Endothelial cell of umbilical vein (primary cell): ENCODE data around the gene IFI27L2. TPM values are rescaled to one million over a fixed set of nuclear protein-coding genes. Genes with fewer than 3 reads are reported as not detected.

Source experiments
- BruUV-seq: library from RNA; stranded (reverse); fragments of 400-500 nt; replicated peaks from 2 replicates; lab custom pipeline; 2021; lab: Mats Ljungman, UMichigan
- CTCF ChIA-PET: fragments of 300-600, 350-600 bp; sonication (Branson Sonifier 250); formaldehyde crosslinking; loops from one replicate; lab custom pipeline; 2021; ENCODE audit warnings: antibody characterized with exemption, inconsistent platforms; lab: Charles Lee
- POLR2A ChIA-PET: fragments of 300-600, 350-600 bp; sonication (Branson Sonifier 250); formaldehyde crosslinking; loops from one replicate; lab custom pipeline; 2021; ENCODE audit warnings: antibody characterized with exemption, inconsistent platforms; lab: Charles Lee
- DNase-seq: peaks from one replicate; pipeline ENCODE4 v3.0.0-alpha.2; 2011; ENCODE audit warnings: low read depth, low spot score
- FAIRE-seq: peaks from 2 replicates; lab custom pipeline; 2011; peaks lifted over from hg19 to GRCh38; lab: Jason Lieb, UNC
- H2AFZ ChIP-seq: 2 replicates; pipeline ENCODE4 v1.6.0; 2012; ENCODE audit warnings: low read depth, low read length, control low read depth, inconsistent platforms
- H3K27ac ChIP-seq: 2 replicates; pipeline ENCODE4 v1.5.1; 2011; ENCODE audit warnings: low read depth, mild to moderate bottlenecking, control low read depth, low read length, moderate library complexity; ENCODE audit not compliant: insufficient read depth
- H3K27me3 ChIP-seq, 2 experiments: 2 replicates each; pipeline versions ENCODE4 v1.6.0 to v1.6.1; 2011; ENCODE audit warnings: low read length in 2 of 2, mixed read lengths in 1 of 2; ENCODE audit not compliant: control insufficient read depth in 2 of 2, insufficient read depth in 2 of 2
- H3K36me3 ChIP-seq, 2 experiments: 2 replicates in 1 of 2; 3 replicates in 1 of 2; pipeline ENCODE4 v1.5.1; 2011; ENCODE audit warnings: low read length in 2 of 2, mild to moderate bottlenecking in 1 of 2, moderate library complexity in 1 of 2; ENCODE audit not compliant: control insufficient read depth in 2 of 2, insufficient read depth in 2 of 2; ENCODE audit errors: extremely low read depth in 1 of 2
- H3K4me1 ChIP-seq: 3 replicates; pipeline ENCODE4 v1.5.1; 2011; ENCODE audit warnings: mild to moderate bottlenecking, low read length; ENCODE audit not compliant: control insufficient read depth, insufficient read depth; ENCODE audit errors: extremely low read depth
- H3K4me2 ChIP-seq: 2 replicates; pipeline ENCODE4 v1.6.1; 2011; ENCODE audit warnings: low read length, control low read depth, mixed read lengths; ENCODE audit not compliant: insufficient read depth
- H3K4me3 ChIP-seq, 3 experiments: fragments of 200-600 bp in 1 of 3; sonication (generic), shearing (Covaris generic) in 1 of 3; replicated peaks in 1 of 3; 2 replicates each; pipeline ENCODE4 v1.5.1; 2011 to 2016; ENCODE audit warnings: control low read depth in 3 of 3, low read length in 3 of 3, mild to moderate bottlenecking in 2 of 3, inconsistent platforms in 1 of 3, low read depth in 1 of 3, moderate library complexity in 1 of 3; ENCODE audit not compliant: insufficient read depth in 1 of 3
- H3K79me2 ChIP-seq: 2 replicates; pipeline ENCODE4 v1.6.0; 2012; ENCODE audit warnings: low read length, inconsistent platforms; ENCODE audit not compliant: control insufficient read depth, insufficient read depth
- H3K9ac ChIP-seq: replicated peaks from 2 replicates; pipeline ENCODE3; 2011; ENCODE audit warnings: low read length, control low read depth; ENCODE audit not compliant: insufficient read depth; ENCODE audit errors: extremely low read depth
- H3K9me1 ChIP-seq: replicated peaks from 3 replicates; pipeline ENCODE4 v1.6.0; 2011; ENCODE audit warnings: mild to moderate bottlenecking, low read length; ENCODE audit not compliant: control insufficient read depth, insufficient read depth; ENCODE audit errors: extremely low read depth
- H3K9me3 ChIP-seq: replicated peaks from 2 replicates; pipeline ENCODE4 v1.5.1; 2012; ENCODE audit warnings: low read length, inconsistent platforms; ENCODE audit not compliant: control insufficient read depth, insufficient read depth
- H4K20me1 ChIP-seq: replicated peaks from 2 replicates; pipeline ENCODE3; 2011; ENCODE audit warnings: mild to moderate bottlenecking, low read length; ENCODE audit not compliant: control insufficient read depth, insufficient read depth; ENCODE audit errors: extremely low read depth
- EZH2 ChIP-seq: IDR thresholded peaks from 2 replicates; pipeline ENCODE4 v1.6.1; 2012; ENCODE audit warnings: borderline replicate concordance, low read depth, mild to moderate bottlenecking, moderate library complexity, low read length, inconsistent platforms; ENCODE audit not compliant: severe bottlenecking
- FOS ChIP-seq: IDR thresholded peaks from 2 replicates; pipeline ENCODE4 v1.6.1; 2011; ENCODE audit warnings: mild to moderate bottlenecking, low read length, moderate library complexity, borderline replicate concordance; ENCODE audit not compliant: insufficient read depth
- GATA2 ChIP-seq: IDR thresholded peaks from 2 replicates; pipeline ENCODE4 v1.7.0; 2011; ENCODE audit warnings: low read depth, mild to moderate bottlenecking, moderate library complexity, mixed read lengths, low read length; ENCODE audit not compliant: insufficient read length, insufficient read depth
- JUN ChIP-seq: IDR thresholded peaks from 2 replicates; pipeline ENCODE4 v1.6.1; 2011; ENCODE audit warnings: borderline replicate concordance, low read depth; ENCODE audit not compliant: insufficient read length, insufficient read depth
- MYC ChIP-seq: IDR thresholded peaks from one replicate; pipeline ENCODE4 v1.6.1; 2011; ENCODE audit warnings: mild to moderate bottlenecking, low read depth, low read length
- POLR2A ChIP-seq: IDR thresholded peaks from 2 replicates; pipeline ENCODE4 v1.6.1; 2012; ENCODE audit warnings: low read depth, mild to moderate bottlenecking, control low read depth, low read length
- POLR2AphosphoS5 ChIP-seq: IDR thresholded peaks from 2 replicates; pipeline ENCODE4 v1.6.1; 2012; ENCODE audit warnings: low read depth, mild to moderate bottlenecking, control low read depth, low read length, moderate library complexity; ENCODE audit not compliant: insufficient read depth
- dilution Hi-C: fragments of 300-500 bp; cut with MboI; formaldehyde crosslinking; loops from one replicate; pipeline ENCODE4 v1.15.0; 2019; ENCODE audit warnings: low sequenced_read_pairs; ENCODE audit not compliant: extremely low pct_ligation_motif_present
- intact Hi-C: fragments of 100-400 bp; cut with micrococcal nuclease; formaldehyde crosslinking; loops from one replicate; pipeline ENCODE4 v1.10.0; 2022
- polyA plus RNA-seq, 4 experiments: library from polyadenylated mRNA; depleted of rRNA in 3 of 4; stranded (reverse) in 3 of 4; unstranded in 1 of 4; fragments of >200 nt; gene quantifications; 2 replicates each; pipeline versions ENCODE4 v1.2.1 to v1.2.3, GENCODE V29; 2011 to 2012; ENCODE audit warnings: missing spikeins in 1 of 4
- total RNA-seq: library from RNA; stranded (reverse); gene quantifications from 2 replicates; pipeline ENCODE4 v1.2.3, GENCODE V29; 2021
- TF ChIP-seq, protein P1 (sequence below): IDR thresholded peaks from 2 replicates; pipeline ENCODE4 v1.6.1; 2011; ENCODE audit not compliant: insufficient read depth, insufficient read length
- TF ChIP-seq, protein P2 (sequence below), 2 donors: IDR thresholded peaks; 1 replicate in 1 of 2; 2 replicates in 1 of 2; pipeline ENCODE4 v1.5.1; 2011; ENCODE audit warnings: low read length in 2 of 2, mild to moderate bottlenecking in 2 of 2, moderate library complexity in 2 of 2, control low read depth in 1 of 2, inconsistent platforms in 1 of 2, low read depth in 1 of 2; ENCODE audit not compliant: insufficient read depth in 1 of 2; ENCODE audit errors: extremely low read depth in 1 of 2

Gene IFI27L2
- total and polyA plus RNA-seq, 2 donors (not counting 3 experiments of a cell fraction or from before 2014, with no cell fraction given): 28.7 to 82.9 TPM

- H2AFZ ChIP-seq: no peak overlapping the region
Measured at GRCh38 chr14:94098326-94098992, 30.9 kb downstream of the IFI27L2 start.

More at GRCh38 chr14:94098326-94098992, 30.9 kb downstream of the IFI27L2 start:
- Histone ChIP-seq H3K4me1 (no peaks in the 10 kb centered on the region), H3K4me3 (no peak overlapping the region), H3K9me3 (no peaks in the 10 kb centered on the region), H3K4me2 (no peak overlapping the region), H3K36me3 (no peaks in the 10 kb centered on the region), H3K79me2 (no peaks in the 10 kb centered on the region), H3K9me1 (no peaks in the 10 kb centered on the region), H3K9ac (no peak overlapping the region), H3K27ac (no peak overlapping the region), H3K27me3 (no peaks in the 10 kb centered on the region), H4K20me1 (no peaks in the 10 kb centered on the region)
- dilution Hi-C loops (no loop called here), intact Hi-C loops (no loop called here)
- no peak for FAIRE-seq
- ChIA-PET POLR2A (no interaction called here), CTCF (interaction anchor here (2.7 kb wide), 1 partner anchor 38 kb away, joined by 10 read pairs; no protein-coding TSS in a partner anchor)
- BruUV-seq: no TSS peak
- no peak for TF ChIP-seq POLR2AphosphoS5
- TF ChIP-seq, protein P1, sequence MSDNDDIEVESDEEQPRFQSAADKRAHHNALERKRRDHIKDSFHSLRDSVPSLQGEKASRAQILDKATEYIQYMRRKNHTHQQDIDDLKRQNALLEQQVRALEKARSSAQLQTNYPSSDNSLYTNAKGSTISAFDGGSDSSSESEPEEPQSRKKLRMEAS: no peak
- no peak for TF ChIP-seq JUN
- TF ChIP-seq GATA2: no peak
- TF ChIP-seq EZH2: no peak
- no peak for TF ChIP-seq POLR2A
- no peak for TF ChIP-seq FOS
- TF ChIP-seq, protein P2, sequence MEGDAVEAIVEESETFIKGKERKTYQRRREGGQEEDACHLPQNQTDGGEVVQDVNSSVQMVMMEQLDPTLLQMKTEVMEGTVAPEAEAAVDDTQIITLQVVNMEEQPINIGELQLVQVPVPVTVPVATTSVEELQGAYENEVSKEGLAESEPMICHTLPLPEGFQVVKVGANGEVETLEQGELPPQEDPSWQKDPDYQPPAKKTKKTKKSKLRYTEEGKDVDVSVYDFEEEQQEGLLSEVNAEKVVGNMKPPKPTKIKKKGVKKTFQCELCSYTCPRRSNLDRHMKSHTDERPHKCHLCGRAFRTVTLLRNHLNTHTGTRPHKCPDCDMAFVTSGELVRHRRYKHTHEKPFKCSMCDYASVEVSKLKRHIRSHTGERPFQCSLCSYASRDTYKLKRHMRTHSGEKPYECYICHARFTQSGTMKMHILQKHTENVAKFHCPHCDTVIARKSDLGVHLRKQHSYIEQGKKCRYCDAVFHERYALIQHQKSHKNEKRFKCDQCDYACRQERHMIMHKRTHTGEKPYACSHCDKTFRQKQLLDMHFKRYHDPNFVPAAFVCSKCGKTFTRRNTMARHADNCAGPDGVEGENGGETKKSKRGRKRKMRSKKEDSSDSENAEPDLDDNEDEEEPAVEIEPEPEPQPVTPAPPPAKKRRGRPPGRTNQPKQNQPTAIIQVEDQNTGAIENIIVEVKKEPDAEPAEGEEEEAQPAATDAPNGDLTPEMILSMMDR (IDR thresholded peaks at IDR 0.05; ENCODE audit: extremely low read depth in 1 of 2, insufficient read depth in 1 of 2, low read depth in 1 of 2, low read length in 2 of 2): no peak
- TF ChIP-seq MYC: no peak
- DNase-seq: no peak
